HG02759 (cell line): ENCODE results near the gene SLC27A5.
"Not testable (repeated sequence)": the region's sequence is repeated elsewhere in the genome, so short reads cannot be mapped to it uniquely, and the experiment has no call there.

Source experiments
- ATAC-seq: cut with Tn5 transposase; IDR thresholded peaks from one replicate; pipeline ENCODE4 v1.9.1; 2021; ENCODE audit warnings: mild to moderate bottlenecking, moderate library complexity; ENCODE audit not compliant: unreplicated experiment

Gene SLC27A5

GRCh38 chr19:58499021-58499927 is 12.5 kb downstream of the SLC27A5 start:
- ATAC-seq, result peak; percentile 91

DNA sequence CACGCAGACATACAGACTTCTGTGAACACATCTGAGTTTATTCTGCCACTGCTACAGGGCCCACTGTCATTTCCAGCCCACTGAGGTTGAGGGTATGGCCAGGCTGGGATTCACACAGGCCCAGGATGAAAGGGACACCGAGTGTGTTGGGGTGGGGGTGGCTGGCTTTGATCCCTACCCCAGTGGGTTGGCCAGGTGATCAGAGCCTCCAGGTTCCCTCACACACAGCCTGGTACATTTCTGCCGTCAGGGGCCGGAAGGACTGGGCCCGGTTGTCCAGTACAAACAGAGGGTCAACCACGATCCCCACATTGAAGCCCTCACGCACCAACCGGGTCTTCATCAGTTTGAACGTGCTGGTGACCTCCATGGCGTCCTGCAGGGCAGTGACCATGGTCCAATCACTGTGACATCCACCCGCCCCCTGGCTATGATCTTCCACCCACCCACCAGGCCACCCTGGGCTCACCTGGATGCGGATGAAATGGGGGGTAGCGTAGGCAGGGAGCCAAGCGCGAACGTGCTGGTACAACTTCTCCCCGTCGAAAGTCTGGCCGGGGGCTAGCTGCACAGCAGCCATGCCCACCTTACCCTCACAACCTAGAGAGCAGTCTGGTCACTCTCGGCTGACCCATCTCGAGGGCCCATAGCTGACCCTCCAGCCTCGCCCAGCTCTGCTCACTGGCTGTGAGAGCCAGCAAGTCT is 13.3 kb downstream of the SLC27A5 start:
- ATAC-seq, result no peak

GRCh38 chr19:58497634-58498170 is 14.1 kb downstream of the SLC27A5 start:
- ATAC-seq, result no peak

DNA sequence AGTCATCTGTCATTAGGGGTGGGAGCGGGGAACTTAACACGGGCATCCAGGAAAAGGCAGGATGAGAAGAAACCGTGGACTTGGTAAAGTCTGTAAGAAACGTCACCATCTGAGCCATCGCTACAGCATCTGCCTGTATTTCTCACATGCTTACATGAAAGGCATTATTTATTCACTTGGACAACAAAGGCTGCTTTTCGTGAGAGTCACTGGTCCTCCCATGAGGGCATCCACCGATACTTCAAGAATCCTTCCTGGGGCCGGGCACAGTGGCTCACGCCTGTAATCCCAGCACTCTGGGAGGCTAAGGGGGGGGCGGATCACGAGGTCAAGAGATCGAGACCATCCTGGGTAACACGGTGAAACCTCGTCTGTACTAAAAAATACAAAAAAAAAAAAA is 19.5 kb downstream of the SLC27A5 start:
- ATAC-seq, result no peak

DNA sequence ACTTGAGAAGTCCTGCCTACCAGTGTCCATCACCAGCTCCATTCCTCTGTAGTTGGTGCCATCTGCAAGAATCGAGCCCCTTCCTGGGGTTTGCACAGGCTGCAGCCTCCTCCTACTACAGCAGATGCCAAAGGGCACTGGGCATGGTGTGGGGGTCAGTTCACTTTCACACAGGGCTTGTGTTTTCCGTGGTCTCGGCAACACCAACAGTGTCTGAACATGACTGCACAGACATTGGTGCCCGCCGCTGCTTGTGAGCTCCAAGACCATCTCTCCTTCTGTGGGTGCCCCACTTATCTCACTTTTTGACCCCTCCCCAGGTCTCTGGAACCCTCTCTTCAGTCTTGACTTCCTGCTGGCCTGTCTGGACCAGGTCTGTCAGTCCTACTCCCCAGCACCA is 20.4 kb downstream of the SLC27A5 start:
- no peak for ATAC-seq

GRCh38 chr19:58484349-58484748 is 27.4 kb downstream of the SLC27A5 start:
- ATAC-seq, result not testable (repeated sequence)

GRCh38 chr19:58483776-58484175 is 28.0 kb downstream of the SLC27A5 start:
- ATAC-seq, result no peak

DNA sequence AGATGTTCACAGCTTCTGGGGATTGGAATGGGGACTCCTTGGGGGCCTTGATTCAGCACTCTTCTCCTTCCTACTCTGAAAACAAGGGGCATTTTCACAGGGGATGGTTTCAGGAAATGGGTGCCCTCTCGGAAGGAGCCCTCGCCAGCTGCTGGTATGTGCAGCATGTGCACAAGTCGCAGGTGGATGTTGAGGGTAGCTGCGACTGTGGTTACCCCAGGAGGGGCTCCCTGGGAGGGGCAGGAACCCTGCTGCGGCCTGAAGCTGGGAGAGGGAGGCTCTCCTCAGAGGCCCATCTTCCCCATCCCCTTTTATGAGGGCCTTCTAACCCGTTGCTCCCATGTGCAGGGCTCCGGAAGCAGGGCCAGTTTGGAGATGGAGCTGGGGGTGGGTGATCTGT is 29.4 kb downstream of the SLC27A5 start:
- ATAC-seq, result no peak

DNA sequence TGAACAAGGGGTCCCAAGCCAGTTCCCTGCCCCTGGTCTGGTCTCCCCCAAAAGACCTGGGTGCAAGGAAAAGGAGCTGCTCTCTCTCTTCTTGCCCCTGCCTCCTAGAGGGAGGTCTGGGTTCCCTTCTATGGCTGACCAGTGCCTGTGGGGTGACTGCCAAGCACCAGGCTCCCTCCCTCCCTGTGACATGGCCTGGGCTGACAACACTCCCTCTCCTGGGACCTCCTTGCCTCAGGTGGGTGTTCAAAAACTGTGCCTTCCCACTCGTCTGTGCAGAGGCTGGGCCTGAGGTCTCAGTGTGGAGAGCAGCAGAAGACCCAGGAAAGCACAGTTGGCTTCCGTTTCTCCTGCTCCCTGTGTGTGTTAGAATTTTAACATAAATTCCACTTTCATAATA is 31.0 kb downstream of the SLC27A5 start:
- ATAC-seq, result no peak

DNA sequence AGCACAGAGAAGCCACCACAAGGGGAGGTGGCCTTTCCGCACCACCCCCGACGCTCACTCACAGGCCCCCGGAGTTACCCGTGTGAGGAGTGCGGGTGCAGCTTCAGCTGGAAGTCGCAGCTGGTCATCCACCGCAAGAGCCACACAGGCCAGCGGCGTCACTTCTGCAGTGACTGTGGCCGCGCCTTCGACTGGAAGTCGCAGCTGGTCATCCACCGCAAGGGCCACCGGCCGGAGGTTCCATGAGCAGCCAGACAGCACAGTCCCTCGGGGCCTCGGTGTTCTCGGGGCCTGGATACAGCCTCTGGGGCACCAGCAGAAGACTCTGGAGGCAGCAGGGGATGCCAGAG is 31.3 kb downstream of the SLC27A5 start:
- no peak for ATAC-seq

DNA sequence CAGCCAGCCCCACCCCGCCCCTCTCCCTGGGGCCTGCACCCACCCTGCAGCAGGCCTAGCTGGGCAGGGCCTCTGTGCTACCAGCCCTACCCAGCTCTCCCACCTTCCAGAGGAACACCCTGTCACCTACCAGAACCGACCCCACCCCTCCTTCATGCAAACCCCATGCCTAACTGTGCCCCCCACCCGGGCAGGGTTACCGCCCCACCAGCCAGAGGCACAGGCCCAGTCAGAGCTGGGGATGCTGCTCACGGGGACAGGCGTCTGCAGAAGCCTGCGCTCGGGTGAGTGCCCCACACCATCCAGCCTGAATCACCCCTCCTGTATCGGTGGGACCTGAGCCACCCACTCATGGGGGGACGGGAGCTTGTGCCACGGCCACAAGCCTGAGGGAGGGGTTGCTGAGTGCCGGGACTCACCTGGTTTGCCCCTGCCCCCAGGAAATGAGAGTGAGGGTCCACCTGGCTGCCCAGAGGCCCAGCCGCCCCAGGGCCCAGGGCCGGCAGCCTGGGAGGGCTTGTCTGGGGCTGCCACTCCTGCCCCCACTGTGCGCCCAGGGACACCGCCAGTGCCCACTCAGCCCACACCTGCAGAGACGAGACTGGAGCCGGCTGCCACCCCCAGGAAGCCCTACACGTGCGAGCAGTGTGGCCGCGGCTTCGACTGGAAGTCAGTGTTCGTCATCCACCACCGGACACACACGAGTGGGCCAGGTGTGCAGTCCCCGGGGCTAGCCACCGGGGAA is 31.9 kb downstream of the SLC27A5 start:
- ATAC-seq, result no peak

- no peak for ATAC-seq
Measured at GRCh38 chr19:58479303-58479702, 32.5 kb downstream of the SLC27A5 start.

DNA sequence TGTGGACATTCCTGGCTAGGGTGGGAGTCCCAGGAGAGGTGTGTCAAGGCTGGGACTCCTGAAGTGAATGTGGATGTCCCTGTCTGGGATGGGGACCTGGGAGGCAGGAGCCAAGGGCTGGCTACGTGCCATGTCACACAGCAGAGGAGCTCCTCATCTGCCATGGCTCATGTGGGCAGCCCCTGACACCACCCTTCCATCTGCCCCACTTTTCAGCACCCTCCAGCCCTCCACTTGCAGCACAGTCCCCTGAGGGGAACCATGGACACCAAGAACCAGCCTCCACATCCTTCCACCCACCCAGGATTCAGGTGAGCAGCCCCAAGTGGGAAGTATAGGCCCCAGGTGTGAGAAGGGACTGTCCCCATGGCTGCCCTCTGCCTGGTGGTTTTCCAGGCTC is 33.9 kb downstream of the SLC27A5 start:
- ATAC-seq, result no peak

- ATAC-seq, result no peak
Measured at GRCh38 chr19:58477130-58477529, 34.7 kb downstream of the SLC27A5 start.

GRCh38 chr19:58476498-58477015 is 35.2 kb downstream of the SLC27A5 start:
- ATAC-seq, result no peak

DNA sequence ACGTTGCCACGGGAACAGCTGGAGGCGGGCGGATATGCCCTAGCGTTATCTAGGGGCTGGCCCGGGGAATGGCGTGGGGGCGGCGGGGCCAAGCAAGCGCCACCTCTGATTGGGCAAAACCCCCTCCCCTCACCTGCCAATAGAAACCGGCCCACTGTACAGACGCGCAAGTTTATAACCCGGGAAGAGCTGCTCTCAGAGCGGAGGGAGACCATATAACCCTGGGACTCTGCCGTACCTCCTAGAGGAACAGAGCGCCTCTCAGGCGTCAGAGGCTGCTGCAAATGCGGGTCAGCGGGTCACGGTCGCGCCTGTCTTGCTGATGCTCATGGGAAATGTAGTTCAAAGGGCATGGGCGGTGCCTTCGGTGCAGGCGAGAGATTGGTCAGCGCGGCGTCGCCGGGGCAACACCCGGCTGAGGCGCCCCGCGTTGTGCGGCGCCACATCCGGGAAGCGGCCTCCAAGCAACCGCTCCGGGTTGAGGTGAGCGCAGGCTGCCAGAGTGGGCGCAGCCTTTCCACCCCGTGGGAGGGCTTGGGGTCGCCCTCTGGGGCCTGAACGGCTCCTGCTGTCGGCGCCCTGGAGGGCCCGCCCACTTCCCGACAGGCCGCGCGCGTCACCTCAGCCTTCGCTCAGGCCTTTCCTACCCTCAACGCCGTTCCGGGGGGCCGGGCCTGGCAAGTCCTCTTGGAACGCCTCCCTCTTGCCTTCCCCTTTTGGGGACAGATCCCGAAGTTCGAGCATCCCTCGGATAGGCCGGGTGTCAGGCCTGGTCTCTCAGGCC is 35.9 kb downstream of the SLC27A5 start, which contains the start of gene ZNF446:
Gene ZNF446, plus strand, starts transcription at position 639 of the 784 bp plus-strand sequence. CDS start 867 bp downstream, outside the sequence.
- ATAC-seq, result peak; percentile 88

GRCh38 chr19:58474997-58475713 is 36.6 kb downstream of the SLC27A5 start:
- peak; percentile 2 for ATAC-seq

DNA sequence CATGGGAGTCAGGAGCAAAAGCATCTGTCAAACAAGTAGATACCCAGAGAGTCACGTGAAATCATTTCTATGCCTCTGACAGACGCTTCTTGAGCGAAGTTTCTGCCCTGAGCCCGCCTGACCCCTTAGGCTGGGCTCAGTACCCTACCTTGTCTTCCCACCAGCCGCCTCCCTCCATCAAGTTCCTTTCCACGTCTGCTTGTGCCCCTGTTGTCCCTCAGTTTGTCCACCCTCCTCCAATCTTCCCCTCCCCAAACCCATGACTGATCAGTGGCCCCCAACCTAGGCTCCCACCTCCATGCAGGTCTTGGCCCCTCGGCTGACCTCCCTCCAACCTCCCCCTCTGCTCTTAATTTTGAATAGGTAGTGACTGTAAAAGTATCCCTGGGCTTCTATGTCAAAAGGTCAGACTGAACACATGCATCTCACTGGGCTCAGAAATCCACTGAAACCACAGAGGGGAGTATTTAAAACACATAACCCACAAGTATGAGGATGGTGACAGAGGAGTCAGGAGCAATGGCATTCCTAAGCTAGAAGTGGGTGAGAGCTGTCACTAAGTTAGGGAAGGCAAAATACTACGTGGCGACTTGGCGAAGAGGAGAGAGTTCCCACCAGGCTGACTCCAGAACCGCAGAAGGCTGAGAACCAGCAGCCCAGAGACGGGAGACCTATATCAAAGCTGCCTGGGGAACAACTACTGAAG is 37.3 kb downstream of the SLC27A5 start:
- no peak for ATAC-seq

GRCh38 chr19:58473775-58474174 is 38.0 kb downstream of the SLC27A5 start:
- no peak for ATAC-seq
